C4-2B (cell line): ENCODE measurements around the gene CAMK2G.

Source experiments
- ZFX ChIP-seq: fragments of 450-650 bp; IDR thresholded peaks from 2 replicates; pipeline ENCODE4 v1.6.1; 2017
- TF ChIP-seq, protein P1 (sequence below): fragments of 450-650 bp; conservative IDR thresholded peaks from 2 replicates; pipeline ENCODE4 v1.5.1; 2017; ENCODE audit warnings: mild to moderate bottlenecking

DNA sequence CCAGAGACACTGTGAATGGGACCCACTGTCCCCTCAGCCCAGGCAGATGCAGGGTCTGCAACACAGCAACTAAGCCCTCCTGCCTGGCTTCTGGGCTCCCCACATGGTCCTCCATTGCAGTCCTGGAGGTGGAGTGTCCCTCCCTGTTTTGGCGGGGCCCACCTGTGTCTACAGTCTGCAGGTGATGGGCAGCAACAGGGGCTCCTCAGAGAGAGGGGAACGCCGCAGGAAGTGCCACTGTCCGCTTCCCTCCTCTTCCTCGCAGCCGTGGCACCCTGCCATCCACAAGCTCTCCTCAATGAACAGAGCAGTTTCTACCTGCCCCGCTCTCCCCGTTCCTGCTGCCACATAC is 9.3 kb downstream of the CAMK2G start:
- TF ChIP-seq, protein P1, sequence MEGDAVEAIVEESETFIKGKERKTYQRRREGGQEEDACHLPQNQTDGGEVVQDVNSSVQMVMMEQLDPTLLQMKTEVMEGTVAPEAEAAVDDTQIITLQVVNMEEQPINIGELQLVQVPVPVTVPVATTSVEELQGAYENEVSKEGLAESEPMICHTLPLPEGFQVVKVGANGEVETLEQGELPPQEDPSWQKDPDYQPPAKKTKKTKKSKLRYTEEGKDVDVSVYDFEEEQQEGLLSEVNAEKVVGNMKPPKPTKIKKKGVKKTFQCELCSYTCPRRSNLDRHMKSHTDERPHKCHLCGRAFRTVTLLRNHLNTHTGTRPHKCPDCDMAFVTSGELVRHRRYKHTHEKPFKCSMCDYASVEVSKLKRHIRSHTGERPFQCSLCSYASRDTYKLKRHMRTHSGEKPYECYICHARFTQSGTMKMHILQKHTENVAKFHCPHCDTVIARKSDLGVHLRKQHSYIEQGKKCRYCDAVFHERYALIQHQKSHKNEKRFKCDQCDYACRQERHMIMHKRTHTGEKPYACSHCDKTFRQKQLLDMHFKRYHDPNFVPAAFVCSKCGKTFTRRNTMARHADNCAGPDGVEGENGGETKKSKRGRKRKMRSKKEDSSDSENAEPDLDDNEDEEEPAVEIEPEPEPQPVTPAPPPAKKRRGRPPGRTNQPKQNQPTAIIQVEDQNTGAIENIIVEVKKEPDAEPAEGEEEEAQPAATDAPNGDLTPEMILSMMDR, result no peak
- TF ChIP-seq ZFX, result no peak
